GM11168 (cell line): ENCODE results near the gene IGFBP4.

Experiments
- in situ Hi-C: fragments of 300-500 bp; cut with MboI; formaldehyde crosslinking; loops from one replicate; pipeline ENCODE4 v1.12.0; 2022; ENCODE audit warnings: low sequenced_read_pairs; ENCODE audit not compliant: unreplicated experiment

The IGFBP4 gene

GRCh38 chr17:40430272-40431230 is 12.7 kb upstream of the IGFBP4 start:
- in situ Hi-C loops: loop anchor here (10.0 kb wide), 1 partner anchor 104 kb away; no protein-coding TSS in a partner anchor

- in situ Hi-C loops: loop anchor here (10.0 kb wide), 1 partner anchor 104 kb away; no protein-coding TSS in a partner anchor
Observed at GRCh38 chr17:40431231-40431602, 12.0 kb upstream of the IGFBP4 start.

GRCh38 chr17:40432864-40433528 is 10.3 kb upstream of the IGFBP4 start:
- in situ Hi-C loops: loop anchor here (10.0 kb wide), 1 partner anchor 102 kb away; no protein-coding TSS in a partner anchor

- in situ Hi-C loops: loop anchor here (10.0 kb wide), 1 partner anchor 101 kb away; no protein-coding TSS in a partner anchor
Observed at GRCh38 chr17:40433551-40434415, 9.5 kb upstream of the IGFBP4 start.

GRCh38 chr17:40436636-40437035 is 6.6 kb upstream of the IGFBP4 start:
- in situ Hi-C loops: loop anchor here (10.0 kb wide), 1 partner anchor 98 kb away; no protein-coding TSS in a partner anchor

GRCh38 chr17:40437095-40437732 is 6.0 kb upstream of the IGFBP4 start:
- in situ Hi-C loops: loop anchor here (10.0 kb wide), 1 partner anchor 98 kb away; no protein-coding TSS in a partner anchor

- in situ Hi-C loops: no loop called here
Observed at GRCh38 chr17:40440166-40440565, 3.1 kb upstream of the IGFBP4 start.

GRCh38 chr17:40442392-40443195 is 656 bp upstream of the IGFBP4 start:
- in situ Hi-C loops: no loop called here

- in situ Hi-C loops: no loop called here
Observed at GRCh38 chr17:40443988-40444899, 994 bp downstream of the IGFBP4 start.

GRCh38 chr17:40445751-40446468 is 2.7 kb downstream of the IGFBP4 start:
- in situ Hi-C loops: no loop called here

GRCh38 chr17:40447148-40447644 is 3.9 kb downstream of the IGFBP4 start:
- in situ Hi-C loops: no loop called here

- in situ Hi-C loops: no loop called here
Observed at GRCh38 chr17:40447806-40448205, 4.6 kb downstream of the IGFBP4 start.

- in situ Hi-C loops: no loop called here
Observed at GRCh38 chr17:40448213-40448638, 5.0 kb downstream of the IGFBP4 start.

GRCh38 chr17:40448639-40449261 is 5.5 kb downstream of the IGFBP4 start:
- in situ Hi-C loops: no loop called here

- in situ Hi-C loops: no loop called here
Observed at GRCh38 chr17:40450175-40450574, 6.9 kb downstream of the IGFBP4 start.

GRCh38 chr17:40451420-40451819 is 8.2 kb downstream of the IGFBP4 start:
- in situ Hi-C loops: no loop called here
